ENCODE data around the gene APBB1IP. TPM values are rescaled to one million over a fixed set of nuclear protein-coding genes. Genes with fewer than 3 reads are reported as not detected.

The APBB1IP gene
- total and polyA plus RNA-seq, 2 of the 8 experiments (the other 6 are each of a cell fraction or from before 2014, with no cell fraction given), result 0.05 TPM; not detected in 1

DNA sequence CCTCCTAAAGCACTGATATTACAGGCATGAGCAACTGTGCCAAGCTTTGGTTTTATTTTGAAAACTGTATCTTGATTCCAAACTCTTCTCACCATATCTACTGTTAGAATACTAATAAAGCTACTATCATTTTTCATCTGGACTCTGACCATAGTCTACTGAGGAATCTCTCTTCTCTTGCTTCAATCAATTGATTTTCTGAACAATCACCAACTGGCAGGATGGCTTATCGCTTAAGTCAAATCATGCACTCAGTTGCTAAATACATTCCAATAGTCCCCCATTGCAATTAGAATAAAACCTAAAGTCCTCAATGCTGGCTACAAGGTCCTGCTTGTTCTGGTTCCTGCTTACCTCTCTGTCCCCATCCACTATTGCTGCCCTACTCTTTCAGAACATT is 2.3 kb upstream of the APBB1IP start:
- Histone ChIP-seq H4K8ac (ENCODE audit: extremely low read depth, insufficient read depth, low read length) (no peak overlapping the region), H3K4me2 (ENCODE audit: insufficient read depth in 1 of 2, low read depth in 2 of 2, low read length in 2 of 2) (no peak overlapping the region), H3K4me1 (replicated peaks in 1 of 4; ENCODE audit: control insufficient read depth in 3 of 4, insufficient read depth in 4 of 4, low read length in 3 of 4) (peaks cover 0 to 4% (median 0%) of the 10 kb centered on the region in 4 experiments; a peak in 2 of 7 replicates), H3K56ac (replicated peaks; ENCODE audit: insufficient read length, low read depth, low read length) (no peak overlapping the region), H3K27ac (ENCODE audit: low read depth, low read length) (no peak overlapping the region), H3K23me2 (ENCODE audit: low read depth, low read length) (peaks cover 9% of the 10 kb centered on the region; the same call in 1 of the 2 replicates), H2BK120ac (replicated peaks; ENCODE audit: low read depth, low read length) (no peak overlapping the region), H3K4ac (replicated peaks; ENCODE audit: insufficient read length, low read depth, low read length) (no peak overlapping the region), H2BK20ac (ENCODE audit: low read length) (no peak overlapping the region), H2BK12ac (ENCODE audit: low read depth, low read length) (no peak overlapping the region), H3K9ac (replicated peaks in 1 of 4; ENCODE audit: extremely low read depth in 1 of 4, low read depth in 3 of 4, low read length in 3 of 4) (no peak overlapping the region), H2AK5ac (ENCODE audit: low read depth, low read length) (no peak overlapping the region), H4K91ac (replicated peaks; ENCODE audit: insufficient read length, low read length) (no peak overlapping the region), H2AFZ (ENCODE audit: low read length) (no peak overlapping the region), H3K18ac (ENCODE audit: extremely low read depth, low read length) (no peak overlapping the region), H3K9me3 (ENCODE audit: insufficient read depth in 2 of 2, low read depth in 1 of 2, low read length in 1 of 2) (no peaks in the 10 kb centered on the region), H4K5ac (ENCODE audit: insufficient read length, low read depth, low read length) (no peak overlapping the region), H2BK5ac (ENCODE audit: low read depth, low read length) (no peak overlapping the region), H4K20me1 (replicated peaks in 1 of 2; ENCODE audit: control insufficient read depth in 1 of 2, insufficient read depth in 2 of 2, low read length in 2 of 2) (no peaks in the 10 kb centered on the region), H3K79me2 (ENCODE audit: control insufficient read depth in 1 of 2, insufficient read depth in 2 of 2, low read length in 2 of 2) (no peaks in the 10 kb centered on the region), H3K4me3 (ENCODE audit: extremely low read depth in 1 of 4, insufficient read depth in 2 of 4, low read depth in 3 of 4, low read length in 4 of 4) (no peak overlapping the region), H3K14ac (ENCODE audit: insufficient read length) (no peak overlapping the region), H3K27me3 (replicated peaks in 1 of 4; ENCODE audit: control insufficient read depth in 3 of 4, extremely low read depth in 1 of 4, insufficient read depth in 3 of 4, low read length in 3 of 4) (peaks cover 6 to 24% (median 18%) of the 10 kb centered on the region in 4 experiments), H3K79me1 (ENCODE audit: low read depth, low read length) (no peaks in the 10 kb centered on the region), H3K23ac (ENCODE audit: insufficient read length) (no peak overlapping the region), H3K36me3 (ENCODE audit: control insufficient read depth in 2 of 4, insufficient read depth in 4 of 4, low read length in 3 of 4) (no peaks in the 10 kb centered on the region), H2BK15ac (ENCODE audit: low read length) (no peak overlapping the region)
- CTCF ChIA-PET (ENCODE audit: partially characterized antibody), result no interaction called here
- FAIRE-seq (no peak), DNase-seq (ENCODE audit: low read depth in 1 of 2, low spot score in 2 of 2) (no peak)
- POLR2A ChIA-PET (ENCODE audit: partially characterized antibody), result no interaction called here
- 94% methylated on average over 1 of the region's 1 CpG; no CpG with 5 or more reads in 1 of the 2 experiments for WGBS, 2 experiments (ENCODE audit: extremely low coverage in 1 of 2, insufficient coverage in 1 of 2, insufficient read length in 1 of 2, insufficient replicate concordance in 2 of 2, low coverage in 1 of 2, low lambda C conversion rate in 2 of 2, missing lambda C conversion rate in 1 of 2)
- TF ChIP-seq SIX5 (IDR thresholded peaks at IDR 0.05; ENCODE audit: low read depth, low read length), result no peak
- no peak for TF ChIP-seq HDAC2 (IDR thresholded peaks at IDR 0.05; ENCODE audit: borderline replicate concordance in 1 of 2, low read depth in 2 of 2, low read length in 2 of 2)
- TF ChIP-seq RNF2 (IDR thresholded peaks at IDR 0.05; ENCODE audit: borderline replicate concordance, low read depth, low read length, missing control alignments, poor library complexity, severe bottlenecking), result no peak
- TF ChIP-seq SP4 (IDR thresholded peaks at IDR 0.05; ENCODE audit: low read length), result no peak
- TF ChIP-seq TCF12 (IDR thresholded peaks at IDR 0.05; ENCODE audit: low read depth, low read length), result no peak
- TF ChIP-seq BACH1 (IDR thresholded peaks at IDR 0.05; ENCODE audit: low read length), result no peak
- no peak for TF ChIP-seq PHF8 (conservative IDR thresholded peaks at IDR 0.05; ENCODE audit: low read depth, low read length)
- no peak for TF ChIP-seq NRF1 (IDR thresholded peaks at IDR 0.05; ENCODE audit: low read depth, low read length)
- TF ChIP-seq, protein P1, sequence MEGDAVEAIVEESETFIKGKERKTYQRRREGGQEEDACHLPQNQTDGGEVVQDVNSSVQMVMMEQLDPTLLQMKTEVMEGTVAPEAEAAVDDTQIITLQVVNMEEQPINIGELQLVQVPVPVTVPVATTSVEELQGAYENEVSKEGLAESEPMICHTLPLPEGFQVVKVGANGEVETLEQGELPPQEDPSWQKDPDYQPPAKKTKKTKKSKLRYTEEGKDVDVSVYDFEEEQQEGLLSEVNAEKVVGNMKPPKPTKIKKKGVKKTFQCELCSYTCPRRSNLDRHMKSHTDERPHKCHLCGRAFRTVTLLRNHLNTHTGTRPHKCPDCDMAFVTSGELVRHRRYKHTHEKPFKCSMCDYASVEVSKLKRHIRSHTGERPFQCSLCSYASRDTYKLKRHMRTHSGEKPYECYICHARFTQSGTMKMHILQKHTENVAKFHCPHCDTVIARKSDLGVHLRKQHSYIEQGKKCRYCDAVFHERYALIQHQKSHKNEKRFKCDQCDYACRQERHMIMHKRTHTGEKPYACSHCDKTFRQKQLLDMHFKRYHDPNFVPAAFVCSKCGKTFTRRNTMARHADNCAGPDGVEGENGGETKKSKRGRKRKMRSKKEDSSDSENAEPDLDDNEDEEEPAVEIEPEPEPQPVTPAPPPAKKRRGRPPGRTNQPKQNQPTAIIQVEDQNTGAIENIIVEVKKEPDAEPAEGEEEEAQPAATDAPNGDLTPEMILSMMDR (IDR thresholded peaks at IDR 0.05; ENCODE audit: control extremely low read depth in 1 of 3, insufficient read depth in 1 of 3, low read depth in 1 of 3, low read length in 3 of 3), result no peak
- TF ChIP-seq JUN (IDR thresholded peaks at IDR 0.05; ENCODE audit: low read depth, low read length), result no peak
- TF ChIP-seq RAD21 (IDR thresholded peaks at IDR 0.05 in 1 of 2, conservative IDR thresholded peaks at IDR 0.05 in 1 of 2; ENCODE audit: low read depth in 2 of 2, low read length in 2 of 2), result no peak

Data from H1 (cell line).